Astrocyte of the cerebellum (primary cell): ENCODE results near the gene DSCAM.

Source experiments
- DNase-seq: peaks from one replicate; pipeline ENCODE4 v3.0.0-alpha.2; 2011; ENCODE audit warnings: low read depth
- H3K4me3 ChIP-seq: 2 replicates; pipeline ENCODE4 v1.5.1; 2011; ENCODE audit warnings: mild to moderate bottlenecking, low read depth, low read length, moderate library complexity
- in situ Hi-C: cut with HindIII; loops from 2 replicates; pipeline ENCODE4 v1.10.0; 2017; ENCODE audit warnings: low sequenced_read_pairs
- TF ChIP-seq, protein P1 (sequence below): IDR thresholded peaks from 2 replicates; pipeline ENCODE4 v1.5.1; 2012; ENCODE audit warnings: low read length, low read depth, moderate library complexity, mild to moderate bottlenecking; ENCODE audit errors: missing control alignments

Gene DSCAM

DNA sequence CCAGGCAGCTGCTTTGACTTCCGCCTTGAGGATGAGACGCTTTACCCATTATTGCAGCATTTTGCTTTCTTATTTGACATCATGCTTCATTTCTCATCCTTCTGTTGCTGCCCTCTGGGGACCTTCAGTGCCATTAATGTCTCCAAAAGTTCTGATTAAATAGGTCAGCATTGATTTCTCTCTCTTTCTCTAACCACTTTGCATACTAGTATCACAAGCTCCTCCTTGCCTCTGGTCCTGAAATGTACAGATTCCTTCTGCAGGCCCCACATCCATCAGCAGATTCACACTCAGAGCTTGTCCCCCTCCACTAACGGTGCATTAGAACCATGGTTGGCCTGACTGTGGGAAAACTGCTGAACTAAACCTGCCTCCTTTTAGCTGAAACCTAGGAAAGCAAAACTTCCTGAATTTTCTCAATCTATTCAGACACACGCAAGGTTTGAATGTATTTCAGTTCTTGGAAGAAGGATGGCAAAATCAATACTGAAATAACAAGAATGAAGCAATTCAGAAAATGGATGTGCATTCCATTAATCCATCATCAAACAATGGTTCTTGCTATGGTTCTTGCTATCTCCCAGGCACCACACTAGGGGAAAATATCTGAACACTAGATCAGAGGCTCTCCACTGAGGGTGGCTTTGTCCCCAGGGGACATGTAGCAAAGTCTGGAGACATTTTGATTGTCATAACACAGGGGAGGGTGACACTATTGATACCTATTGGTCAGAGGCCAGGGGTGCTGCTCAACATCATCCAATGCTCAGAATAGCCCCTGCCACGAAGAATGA is 825.2 kb downstream of the DSCAM start:
- in situ Hi-C loops: no loop called here
- TF ChIP-seq, protein P1, sequence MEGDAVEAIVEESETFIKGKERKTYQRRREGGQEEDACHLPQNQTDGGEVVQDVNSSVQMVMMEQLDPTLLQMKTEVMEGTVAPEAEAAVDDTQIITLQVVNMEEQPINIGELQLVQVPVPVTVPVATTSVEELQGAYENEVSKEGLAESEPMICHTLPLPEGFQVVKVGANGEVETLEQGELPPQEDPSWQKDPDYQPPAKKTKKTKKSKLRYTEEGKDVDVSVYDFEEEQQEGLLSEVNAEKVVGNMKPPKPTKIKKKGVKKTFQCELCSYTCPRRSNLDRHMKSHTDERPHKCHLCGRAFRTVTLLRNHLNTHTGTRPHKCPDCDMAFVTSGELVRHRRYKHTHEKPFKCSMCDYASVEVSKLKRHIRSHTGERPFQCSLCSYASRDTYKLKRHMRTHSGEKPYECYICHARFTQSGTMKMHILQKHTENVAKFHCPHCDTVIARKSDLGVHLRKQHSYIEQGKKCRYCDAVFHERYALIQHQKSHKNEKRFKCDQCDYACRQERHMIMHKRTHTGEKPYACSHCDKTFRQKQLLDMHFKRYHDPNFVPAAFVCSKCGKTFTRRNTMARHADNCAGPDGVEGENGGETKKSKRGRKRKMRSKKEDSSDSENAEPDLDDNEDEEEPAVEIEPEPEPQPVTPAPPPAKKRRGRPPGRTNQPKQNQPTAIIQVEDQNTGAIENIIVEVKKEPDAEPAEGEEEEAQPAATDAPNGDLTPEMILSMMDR: no peak
- H3K4me3 ChIP-seq: no peak overlapping the region

GRCh38 chr21:40020651-40021050 is 826.3 kb downstream of the DSCAM start:
- in situ Hi-C loops: no loop called here
- TF ChIP-seq, protein P1: no peak

More for the DNA sequence above, 825.2 kb downstream of the DSCAM start:
- no peak for DNase-seq

GRCh38 chr21:40018871-40019475 is 828.0 kb downstream of the DSCAM start:
- no peak for DNase-seq
- in situ Hi-C loops: no loop called here
- H3K4me3 ChIP-seq: no peak overlapping the region
- TF ChIP-seq, protein P1: no peak

More at GRCh38 chr21:40020651-40021050, 826.3 kb downstream of the DSCAM start:
- no peak for DNase-seq
- no peak overlapping the region for H3K4me3 ChIP-seq

DNA sequence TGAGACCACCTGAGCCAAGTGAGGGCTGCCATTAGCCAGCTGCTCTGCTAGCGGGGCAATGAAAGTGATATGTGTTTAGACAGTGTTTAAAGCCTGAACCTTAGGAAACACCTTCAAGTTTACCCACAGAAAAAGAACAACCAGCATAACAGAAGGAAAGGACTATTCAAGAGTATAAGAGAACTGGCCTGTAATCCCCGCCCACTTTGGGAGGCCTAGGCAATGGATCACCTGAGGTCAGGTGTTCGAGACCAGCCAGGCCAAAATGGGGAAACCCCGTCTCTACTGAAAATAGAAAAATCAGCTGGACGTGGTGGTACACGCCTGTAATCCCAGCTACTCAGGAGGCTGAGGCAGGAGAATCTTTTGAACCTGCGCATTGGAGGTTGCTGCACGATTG is 830.3 kb downstream of the DSCAM start:
- in situ Hi-C loops: no loop called here
- TF ChIP-seq, protein P1: no peak
- DNase-seq: no peak

GRCh38 chr21:40016234-40016633 is 830.7 kb downstream of the DSCAM start:
- in situ Hi-C loops: no loop called here
- TF ChIP-seq, protein P1: no peak
- no peak overlapping the region for H3K4me3 ChIP-seq
- no peak for DNase-seq

More for the DNA sequence above, 830.3 kb downstream of the DSCAM start:
- H3K4me3 ChIP-seq: no peak overlapping the region

- TF ChIP-seq, protein P1: no peak
- DNase-seq: no peak
- H3K4me3 ChIP-seq: no peak overlapping the region
- in situ Hi-C loops: no loop called here
Measured at GRCh38 chr21:40015818-40016217, 831.1 kb downstream of the DSCAM start.
